GM04503 (cell line): ENCODE results near the gene SLC47A2.
"Not testable (repeated sequence)": the region's sequence is repeated elsewhere in the genome, so short reads cannot be mapped to it uniquely, and the experiment has no call there.

Experiments
- DNase-seq: peaks from one replicate; pipeline ENCODE4 v3.0.0-alpha.2; 2012; ENCODE audit warnings: low read depth

SLC47A2 gene

GRCh38 chr17:19669680-19670079, 46.7 kb downstream of the SLC47A2 start:
- DNase-seq, result not testable (repeated sequence)

- DNase-seq, result no peak
These were observed 51.6 kb downstream of the SLC47A2 start for GRCh38 chr17:19664821-19665181.

GRCh38 chr17:19664136-19664820, 52.1 kb downstream of the SLC47A2 start:
- no peak for DNase-seq

GRCh38 chr17:19663097-19663496, 53.3 kb downstream of the SLC47A2 start:
- no peak for DNase-seq

GRCh38 chr17:19661121-19661520, 55.3 kb downstream of the SLC47A2 start:
- no peak for DNase-seq

GRCh38 chr17:19660219-19660870, 56.0 kb downstream of the SLC47A2 start:
- no peak for DNase-seq

- no peak for DNase-seq
These were observed 56.8 kb downstream of the SLC47A2 start for GRCh38 chr17:19659366-19660177.

GRCh38 chr17:19656851-19657581, 59.4 kb downstream of the SLC47A2 start:
- DNase-seq, result no peak

GRCh38 chr17:19656336-19656735, 60.0 kb downstream of the SLC47A2 start:
- no peak for DNase-seq

GRCh38 chr17:19654896-19655295, 61.5 kb downstream of the SLC47A2 start:
- no peak for DNase-seq

GRCh38 chr17:19654342-19654886, 62.0 kb downstream of the SLC47A2 start:
- no peak for DNase-seq

- DNase-seq, result no peak
These were observed 63.8 kb downstream of the SLC47A2 start for GRCh38 chr17:19652595-19652994.

- no peak for DNase-seq
These were observed 64.7 kb downstream of the SLC47A2 start for GRCh38 chr17:19651451-19652238.

- DNase-seq, result no peak
These were observed 65.6 kb downstream of the SLC47A2 start for GRCh38 chr17:19650826-19651225.

- DNase-seq, result no peak
These were observed 67.2 kb downstream of the SLC47A2 start for GRCh38 chr17:19649274-19649541.

- peak; percentile 55 for DNase-seq
These were observed 67.7 kb downstream of the SLC47A2 start, which contains the start of gene ALDH3A2 for GRCh38 chr17:19648475-19649273. TSS of gene ALDH3A2 (plus strand) at chr17:19648751. CDS start at chr17:19648972, 221 bp downstream.

GRCh38 chr17:19647697-19648474, 68.5 kb downstream of the SLC47A2 start:
- DNase-seq, result peak; percentile 34

- no peak for DNase-seq
These were observed 69.3 kb downstream of the SLC47A2 start for GRCh38 chr17:19646788-19647696.
